ENCODE data around the gene TMEM178B. TPM values are rescaled to one million over a fixed set of nuclear protein-coding genes. Genes with fewer than 3 reads are reported as not detected.

The TMEM178B gene
- total and polyA plus RNA-seq, 12 donors, result 0.24 to 4.9 (median 2.1) TPM

- intact Hi-C loops (cut with DNase I), result no loop called here
- no peak for DNase-seq
- Histone ChIP-seq H3K4me3 (no peak overlapping the region), H3K4me1 (replicated peaks in 1 of 2) (no peaks in the 10 kb centered on the region), H3K27ac (no peak overlapping the region), H3K9me3 (replicated peaks in 1 of 3) (no peaks in the 10 kb centered on the region), H3K36me3 (replicated peaks in 1 of 2) (no peaks in the 10 kb centered on the region), H3K27me3 (no peaks in the 10 kb centered on the region)
- TF ChIP-seq POLR2A (IDR thresholded peaks at IDR 0.05) (no peak), CTCF (IDR thresholded peaks at IDR 0.05) (no peak)
- 57 to 73% (median 71%) methylated on average over 2 to 4 of the region's 4 CpGs for WGBS, 4 donors
These were observed 389.1 kb downstream of the TMEM178B start for GRCh38 chr7:141462958-141463357.

- no peaks in the 10 kb centered on the region for H3K4me1 ChIP-seq (replicated peaks in 1 of 2)
- TF ChIP-seq CTCF (IDR thresholded peaks at IDR 0.05) (no peak), POLR2A (IDR thresholded peaks at IDR 0.05) (no peak)
- WGBS, 4 donors, result 68 to 82% (median 80%) methylated on average over 8 of the region's 8 CpGs
- no peaks in the 10 kb centered on the region for H3K9me3 ChIP-seq (replicated peaks in 1 of 3)
- H3K4me3 ChIP-seq, result no peak overlapping the region
- H3K27ac ChIP-seq, result no peak overlapping the region
- no peak for DNase-seq
- no peaks in the 10 kb centered on the region for H3K27me3 ChIP-seq
- intact Hi-C loops (cut with DNase I), result no loop called here
- no peaks in the 10 kb centered on the region for H3K36me3 ChIP-seq (replicated peaks in 1 of 2)
These were observed 390.1 kb downstream of the TMEM178B start for GRCh38 chr7:141463986-141464385.

- H3K4me3 ChIP-seq, result no peak overlapping the region
- 63 to 100% (median 84%) methylated on average over 2 of the region's 2 CpGs for WGBS, 4 donors
- no peaks in the 10 kb centered on the region for H3K36me3 ChIP-seq (replicated peaks in 1 of 2)
- no peak overlapping the region for H3K27ac ChIP-seq
- H3K4me1 ChIP-seq (replicated peaks in 1 of 2), result no peaks in the 10 kb centered on the region
- DNase-seq, result no peak
- intact Hi-C loops (cut with DNase I), result no loop called here
- H3K27me3 ChIP-seq, result no peaks in the 10 kb centered on the region
- no peak for TF ChIP-seq CTCF (IDR thresholded peaks at IDR 0.05)
- no peak for TF ChIP-seq POLR2A (IDR thresholded peaks at IDR 0.05)
- no peaks in the 10 kb centered on the region for H3K9me3 ChIP-seq (replicated peaks in 1 of 3)
These were observed 390.7 kb downstream of the TMEM178B start for GRCh38 chr7:141464551-141464950.

GRCh38 chr7:141466151-141466904, 392.5 kb downstream of the TMEM178B start:
- WGBS, 4 donors, result 58 to 70% (median 67%) methylated on average over 4 of the region's 4 CpGs
- no peaks in the 10 kb centered on the region for H3K27me3 ChIP-seq
- no peaks in the 10 kb centered on the region for H3K9me3 ChIP-seq (replicated peaks in 1 of 3)
- no peak for DNase-seq
- no peaks in the 10 kb centered on the region for H3K36me3 ChIP-seq (replicated peaks in 1 of 2)
- intact Hi-C loops (cut with DNase I), result no loop called here
- H3K4me3 ChIP-seq, result no peak overlapping the region
- TF ChIP-seq CTCF (IDR thresholded peaks at IDR 0.05) (no peak), POLR2A (IDR thresholded peaks at IDR 0.05) (no peak)
- H3K27ac ChIP-seq, result no peak overlapping the region
- H3K4me1 ChIP-seq (replicated peaks in 1 of 2), result no peaks in the 10 kb centered on the region
